HG03175 (cell line): ENCODE results near the gene LMLN.
"Not testable (repeated sequence)": the region's sequence is repeated elsewhere in the genome, so short reads cannot be mapped to it uniquely, and the experiment has no call there.

Experiments used
- ATAC-seq: cut with Tn5 transposase; IDR thresholded peaks from one replicate; pipeline ENCODE4 v1.9.1; 2021; ENCODE audit warnings: mild to moderate bottlenecking, moderate library complexity; ENCODE audit not compliant: unreplicated experiment

The LMLN gene, protein sequence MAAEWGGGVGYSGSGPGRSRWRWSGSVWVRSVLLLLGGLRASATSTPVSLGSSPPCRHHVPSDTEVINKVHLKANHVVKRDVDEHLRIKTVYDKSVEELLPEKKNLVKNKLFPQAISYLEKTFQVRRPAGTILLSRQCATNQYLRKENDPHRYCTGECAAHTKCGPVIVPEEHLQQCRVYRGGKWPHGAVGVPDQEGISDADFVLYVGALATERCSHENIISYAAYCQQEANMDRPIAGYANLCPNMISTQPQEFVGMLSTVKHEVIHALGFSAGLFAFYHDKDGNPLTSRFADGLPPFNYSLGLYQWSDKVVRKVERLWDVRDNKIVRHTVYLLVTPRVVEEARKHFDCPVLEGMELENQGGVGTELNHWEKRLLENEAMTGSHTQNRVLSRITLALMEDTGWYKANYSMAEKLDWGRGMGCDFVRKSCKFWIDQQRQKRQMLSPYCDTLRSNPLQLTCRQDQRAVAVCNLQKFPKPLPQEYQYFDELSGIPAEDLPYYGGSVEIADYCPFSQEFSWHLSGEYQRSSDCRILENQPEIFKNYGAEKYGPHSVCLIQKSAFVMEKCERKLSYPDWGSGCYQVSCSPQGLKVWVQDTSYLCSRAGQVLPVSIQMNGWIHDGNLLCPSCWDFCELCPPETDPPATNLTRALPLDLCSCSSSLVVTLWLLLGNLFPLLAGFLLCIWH

DNA sequence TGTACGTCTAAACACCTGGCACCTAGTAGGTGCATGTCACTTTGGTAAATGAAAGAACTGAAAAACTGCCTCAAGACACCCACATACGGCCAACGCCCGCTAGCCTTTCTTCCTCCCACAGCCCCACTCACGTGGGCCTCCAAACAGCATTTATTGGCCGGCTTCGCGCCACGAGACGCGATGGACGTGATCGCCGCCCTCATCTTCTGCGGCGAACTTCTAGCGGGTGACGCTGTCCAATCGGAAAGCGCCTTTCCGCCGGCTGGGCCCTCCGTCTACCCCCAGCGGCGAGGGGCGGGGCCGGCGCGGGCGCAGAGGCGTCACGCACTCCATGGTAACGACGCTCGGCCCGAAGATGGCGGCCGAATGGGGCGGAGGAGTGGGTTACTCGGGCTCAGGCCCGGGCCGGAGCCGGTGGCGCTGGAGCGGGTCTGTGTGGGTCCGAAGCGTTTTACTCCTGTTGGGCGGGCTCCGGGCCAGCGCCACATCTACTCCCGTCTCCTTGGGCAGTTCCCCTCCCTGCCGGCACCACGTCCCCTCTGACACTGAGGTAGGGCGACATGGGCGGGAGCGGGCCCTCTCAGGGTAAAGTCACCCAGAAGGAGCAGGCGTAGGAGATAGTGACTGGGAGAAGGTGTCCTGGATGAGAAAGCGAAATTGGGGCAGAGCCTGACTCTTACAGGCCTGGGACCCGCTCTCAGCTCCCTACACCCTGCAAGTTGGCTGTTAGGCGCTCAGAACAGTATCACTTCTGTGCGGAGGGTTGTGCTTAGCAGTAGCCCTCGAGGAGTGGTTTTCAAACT lies at the start of gene LMLN:
Gene LMLN (plus strand): TSS at position 327 of the 803 bp plus-strand sequence. CDS start 29 bp downstream, at position 356.
- ATAC-seq = peak; percentile 99

DNA sequence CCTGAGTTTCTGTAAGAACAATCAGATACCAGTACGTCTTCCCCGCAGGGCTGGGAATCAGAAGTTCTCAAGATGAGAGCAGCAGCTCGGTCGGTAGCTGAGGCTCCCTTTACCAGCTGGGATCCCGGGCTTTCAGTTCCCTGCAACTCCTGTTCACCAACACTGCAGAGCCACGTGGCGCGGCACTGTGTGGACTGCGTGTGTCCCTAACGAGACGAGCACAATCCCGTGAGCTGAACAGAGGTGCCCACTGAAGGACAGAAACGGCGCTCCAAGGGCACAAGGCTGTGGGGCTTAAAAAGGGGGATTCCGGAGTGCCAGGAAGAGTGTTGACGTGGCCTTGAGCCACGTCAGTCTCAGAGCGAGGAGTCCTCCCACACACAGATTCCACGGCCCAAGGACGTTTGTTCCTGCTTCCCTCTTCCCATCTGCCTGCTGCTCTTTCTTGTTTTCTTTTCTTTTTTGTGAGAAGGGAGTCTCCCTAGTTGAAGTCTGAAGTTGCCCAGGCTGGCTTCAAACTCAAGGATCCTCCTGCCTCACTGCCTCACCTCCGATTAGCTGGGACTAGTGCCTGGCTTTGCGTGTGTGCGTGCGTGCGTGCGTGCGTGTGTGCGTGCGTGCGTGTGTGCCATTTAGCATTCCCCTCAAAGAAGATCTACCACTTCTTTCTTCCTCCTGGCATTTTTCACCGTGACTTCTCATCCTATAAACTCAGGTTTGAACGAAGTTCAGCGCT lies 47.1 kb upstream of the LMLN start:
- no peak for ATAC-seq

DNA sequence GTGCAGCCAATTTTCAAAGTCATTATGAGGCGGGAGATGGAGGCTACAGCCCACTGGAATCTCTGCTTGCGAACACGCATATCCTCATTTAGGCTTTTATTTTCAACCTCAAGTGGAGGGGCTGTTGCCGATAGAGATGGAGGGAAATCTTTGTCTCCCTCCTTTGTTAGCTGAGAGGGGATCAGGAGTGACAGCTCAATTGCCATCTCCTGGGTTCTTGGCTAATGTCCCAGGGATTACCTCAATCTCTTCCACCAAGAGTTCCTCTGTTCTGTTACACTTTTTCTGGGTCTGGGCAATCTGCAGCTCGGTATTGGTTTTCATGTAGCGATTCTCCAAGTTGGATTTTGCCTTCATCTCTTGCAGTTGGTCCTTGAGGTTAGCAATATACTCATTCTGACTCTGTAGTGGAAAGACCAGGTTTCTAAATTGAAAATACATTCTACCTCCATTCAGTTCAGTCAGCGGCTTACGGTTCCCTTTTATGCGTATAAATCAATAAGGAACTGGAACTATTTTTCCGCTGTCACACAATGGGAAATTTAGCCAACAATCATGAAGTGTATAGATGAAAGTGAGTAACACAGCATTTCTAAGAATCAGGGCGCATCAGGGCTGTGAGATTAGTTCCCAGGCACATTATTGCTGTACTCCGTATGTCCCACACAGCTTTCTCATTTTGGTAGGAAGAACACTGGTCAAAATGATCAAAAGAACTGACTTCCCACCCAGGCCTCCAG lies 46.2 kb upstream of the LMLN start:
- ATAC-seq = no peak

DNA sequence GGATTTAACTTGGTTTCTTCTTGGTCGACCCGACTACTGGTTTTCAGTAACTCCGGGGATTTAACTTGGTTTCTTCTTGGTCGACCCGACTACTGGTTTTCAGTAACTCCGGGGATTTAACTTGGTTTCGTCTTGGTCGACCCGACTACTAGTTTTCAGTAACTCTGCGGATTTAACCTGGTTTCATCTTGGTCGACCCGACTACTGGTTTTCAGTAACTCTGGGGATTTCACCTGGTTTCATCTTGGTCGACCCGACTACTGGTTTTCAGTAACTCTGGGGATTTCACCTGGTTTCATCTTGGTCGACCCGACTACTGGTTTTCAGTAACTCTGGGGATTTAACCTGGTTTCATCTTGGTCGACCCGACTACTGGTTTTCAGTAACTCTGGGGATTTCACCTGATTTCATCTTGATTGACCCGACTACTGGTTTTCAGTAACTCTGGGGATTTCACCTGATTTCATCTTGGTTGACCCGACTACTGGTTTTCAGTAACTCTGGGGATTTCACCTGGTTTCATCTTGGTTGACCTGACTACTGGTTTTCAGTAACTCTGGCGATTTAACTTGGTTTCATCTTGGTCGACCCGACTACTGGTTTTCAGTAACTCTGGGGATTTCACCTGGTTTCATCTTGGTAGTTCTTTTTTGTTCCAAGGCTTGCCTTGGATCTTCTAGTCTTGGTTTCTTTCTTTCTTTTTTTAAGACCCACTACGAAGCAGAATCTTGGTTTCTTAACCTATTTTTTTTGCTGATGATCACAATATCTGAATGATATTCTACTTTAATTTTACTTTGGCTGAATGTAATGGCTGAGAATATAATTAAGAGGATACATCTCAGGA lies 38.4 kb upstream of the LMLN start:
- not testable (repeated sequence) for ATAC-seq

GRCh38 chr3:197926418-197926817 lies 33.6 kb upstream of the LMLN start:
- ATAC-seq = no peak

DNA sequence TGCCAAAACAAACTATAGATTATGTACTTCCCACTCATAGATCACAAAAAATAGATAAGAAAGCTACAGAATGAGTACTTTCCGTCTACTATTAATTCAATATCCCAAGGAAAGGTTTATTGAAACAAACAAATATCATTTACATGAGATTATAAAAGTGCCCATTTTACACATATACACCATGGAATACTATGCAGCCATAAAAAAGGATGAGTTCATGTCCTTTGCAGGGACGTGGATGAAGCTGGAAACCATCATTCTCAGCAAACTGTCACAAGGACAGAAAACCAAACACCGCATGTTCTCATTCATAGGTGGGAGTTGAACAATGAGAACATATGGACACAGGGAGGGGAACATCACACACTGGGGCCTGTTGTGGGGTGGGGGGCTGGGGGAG lies 32.4 kb upstream of the LMLN start:
- ATAC-seq = not testable (repeated sequence)

DNA sequence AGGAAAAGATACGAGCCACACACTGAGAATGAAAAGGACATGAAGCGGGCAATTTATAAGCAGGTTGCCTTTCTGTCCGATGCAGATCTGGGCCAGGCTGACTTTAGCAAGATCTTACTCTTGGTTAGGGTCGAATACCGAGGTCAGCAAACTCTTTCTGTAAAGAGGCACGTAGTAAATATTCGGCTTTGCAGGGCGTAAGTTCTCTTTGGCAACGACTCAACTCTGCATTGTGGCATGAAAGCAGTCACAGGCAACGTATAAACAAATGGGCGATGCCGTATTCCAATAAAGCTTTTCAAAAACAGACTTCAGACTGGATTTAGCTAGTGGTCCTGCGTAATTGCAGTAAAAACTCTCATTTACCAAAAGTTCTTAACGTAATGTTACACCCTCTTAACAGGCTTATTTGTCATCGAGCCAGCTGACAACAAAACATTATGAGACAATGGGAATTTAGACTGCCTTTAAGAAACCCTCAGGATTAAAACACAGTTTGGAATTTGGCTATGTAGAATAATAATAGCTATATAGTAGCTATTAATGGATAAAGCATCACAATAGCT lies 23.1 kb upstream of the LMLN start:
- ATAC-seq = no peak

DNA sequence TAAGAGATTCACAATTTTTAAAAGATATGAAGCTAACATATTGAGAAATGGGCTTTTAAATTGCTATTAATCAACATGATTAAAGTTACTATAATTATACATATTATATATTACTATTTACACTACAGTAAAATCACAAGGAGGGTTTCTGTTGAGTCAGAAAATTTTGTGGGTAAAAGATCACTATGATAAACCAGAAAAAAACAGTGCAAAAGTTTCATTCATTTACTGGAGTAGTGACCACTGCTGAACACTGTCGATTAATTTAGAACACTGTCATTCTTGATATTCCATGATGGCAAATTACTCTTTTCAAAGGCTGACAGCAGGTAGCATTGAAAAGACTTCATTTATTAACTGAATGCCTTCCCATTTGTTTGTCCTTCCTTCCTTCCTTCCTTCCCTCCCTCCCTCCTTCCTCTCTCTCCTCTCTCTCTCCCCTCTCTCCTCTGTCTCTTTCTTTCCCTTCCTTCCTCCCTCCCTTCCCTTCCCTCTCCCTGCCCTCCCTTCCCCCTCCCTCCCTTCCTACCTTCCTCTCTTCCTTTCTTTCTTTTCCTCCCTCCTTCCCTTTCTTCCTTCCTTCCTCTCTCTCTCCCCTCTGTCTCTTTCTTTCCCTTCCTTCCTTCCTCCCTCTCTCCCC lies 19.2 kb upstream of the LMLN start:
- ATAC-seq = no peak

DNA sequence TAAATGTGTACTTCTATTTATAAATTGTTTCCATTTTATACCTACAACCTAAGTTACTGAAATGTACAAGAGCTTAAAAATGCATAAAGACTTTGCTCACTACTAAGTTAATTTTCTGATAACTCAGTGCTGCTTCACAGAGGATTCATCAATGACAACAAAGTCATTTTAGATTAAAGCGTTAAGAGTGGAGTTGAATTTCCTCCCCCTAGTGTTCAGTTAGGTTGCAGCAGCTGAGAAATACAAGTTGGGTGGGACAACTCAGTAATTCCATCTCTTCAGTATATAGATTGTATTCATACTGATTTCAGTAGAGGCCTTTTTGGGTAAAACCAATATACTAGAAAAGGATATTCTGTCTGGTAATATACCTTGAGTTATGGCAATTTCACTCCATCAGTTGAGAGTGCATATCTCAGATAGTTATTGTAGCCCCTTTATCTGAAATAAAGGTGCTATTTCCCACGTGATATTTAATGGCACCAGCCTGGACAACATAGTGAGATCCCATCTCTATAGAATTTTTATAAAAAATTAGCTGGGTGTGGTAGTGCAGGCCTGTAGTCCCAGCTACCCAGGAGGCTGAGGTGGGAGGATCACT lies 17.0 kb upstream of the LMLN start:
- no peak for ATAC-seq

DNA sequence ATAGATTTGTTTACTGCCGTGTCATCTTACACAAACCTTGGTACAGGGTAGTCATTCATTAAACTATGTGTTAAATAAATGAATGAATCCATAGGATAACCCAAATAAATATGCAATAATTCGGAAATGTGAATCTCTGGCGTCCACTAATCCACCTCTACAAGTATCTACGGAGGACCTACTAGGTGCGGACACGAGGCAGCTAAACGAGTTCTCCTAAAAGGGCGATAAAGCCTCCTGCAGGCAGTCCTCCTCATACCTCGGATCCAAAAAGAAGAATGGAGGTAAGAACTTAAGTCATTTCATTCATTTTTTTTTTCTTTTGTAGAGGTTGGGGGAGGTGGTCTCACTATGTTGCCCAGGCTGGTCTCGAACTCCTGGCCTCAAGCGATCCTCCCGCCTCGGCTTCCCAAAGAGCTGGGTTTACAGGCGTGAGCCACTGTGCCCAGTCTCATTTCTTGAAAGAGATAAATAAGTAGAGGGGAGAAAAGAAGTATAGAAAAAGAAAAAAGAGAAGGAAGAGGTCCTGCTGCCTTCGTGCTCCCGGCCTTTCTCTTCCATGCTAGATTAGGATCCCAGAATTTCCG lies 10.7 kb upstream of the LMLN start:
- no peak for ATAC-seq

- ATAC-seq = peak; percentile 92
Measured at GRCh38 chr3:197949778-197950676, 10.0 kb upstream of the LMLN start, which contains the start of gene RPL35A. Gene RPL35A (plus strand): TSS chr3:197950190. CDS start chr3:197950968, 778 bp downstream.

- no peak for ATAC-seq
Measured at GRCh38 chr3:197950677-197951061, 9.3 kb upstream of the LMLN start.

DNA sequence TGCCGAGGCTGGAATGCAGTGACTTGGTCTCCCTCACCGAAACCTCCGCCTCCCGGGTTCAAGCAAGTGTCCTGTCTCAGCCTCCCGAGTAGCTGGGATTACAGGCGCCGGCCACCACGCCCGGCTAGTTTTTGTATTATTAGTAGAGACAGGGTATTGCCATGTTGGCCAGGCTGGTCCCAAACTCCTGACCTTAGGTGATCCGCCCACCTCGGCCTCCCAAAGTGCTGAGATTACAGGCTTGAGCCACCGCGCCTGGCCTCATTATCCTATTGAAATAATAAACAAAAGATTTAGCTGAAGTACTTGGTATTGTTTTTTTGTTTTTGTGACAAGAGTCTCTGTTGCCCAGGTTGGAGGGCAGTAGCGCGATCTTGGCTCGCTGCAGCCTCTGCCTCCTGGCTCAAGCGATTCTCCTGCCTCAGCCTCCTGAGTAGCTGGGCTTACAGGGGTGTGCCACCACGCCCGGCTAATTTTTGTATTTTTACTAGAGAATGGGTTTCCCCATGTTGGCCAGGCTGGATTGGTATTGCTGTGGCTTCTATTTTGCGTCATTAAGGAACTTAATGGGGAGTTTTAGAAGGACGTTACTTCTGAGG lies 8.5 kb upstream of the LMLN start:
- no peak for ATAC-seq

- ATAC-seq = no peak
Measured at GRCh38 chr3:197952440-197952839, 7.6 kb upstream of the LMLN start.

- ATAC-seq = no peak
Measured at GRCh38 chr3:197953325-197953724, 6.7 kb upstream of the LMLN start.

- ATAC-seq = no peak
Measured at GRCh38 chr3:197953881-197954280, 6.1 kb upstream of the LMLN start.
